GM18502 (cell line): Measurements from ENCODE around the gene SRSF5.
"Not testable (repeated sequence)": the region's sequence is repeated elsewhere in the genome, so short reads cannot be mapped to it uniquely, and the experiment has no call there.

Experiments
- ATAC-seq: cut with Tn5 transposase; IDR thresholded peaks from one replicate; pipeline ENCODE4 v1.9.1; 2021; ENCODE audit warnings: mild to moderate bottlenecking; ENCODE audit not compliant: unreplicated experiment, poor library complexity

SRSF5 gene

DNA sequence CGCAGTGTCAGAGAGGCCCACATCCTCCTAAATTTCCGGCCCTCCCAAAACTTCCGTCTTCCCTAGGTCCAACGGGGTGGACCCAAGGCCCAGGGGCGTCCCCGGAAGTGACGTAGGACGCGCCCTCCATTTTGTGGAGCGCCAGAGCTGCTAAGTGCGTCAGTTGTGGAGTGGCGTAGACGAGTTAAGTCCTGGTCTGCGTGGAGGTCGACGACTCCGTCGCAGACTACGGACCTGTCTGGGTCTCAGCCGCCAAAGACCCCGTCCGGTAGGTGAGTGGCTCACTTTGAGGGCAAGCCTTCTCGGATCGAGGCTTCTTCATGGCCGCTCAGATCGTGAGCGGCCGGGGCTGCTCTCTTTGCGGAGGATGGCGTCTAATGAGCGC, at the start of gene SRSF5:
TSS of gene SRSF5 (plus strand) at position 159 of the 385 bp plus-strand sequence. CDS start 1,015 bp downstream, outside the sequence.
- ATAC-seq = peak; percentile 82

GRCh38 chr14:69718614-69719013, 48.3 kb upstream of the SRSF5 start:
- not testable (repeated sequence) for ATAC-seq

DNA sequence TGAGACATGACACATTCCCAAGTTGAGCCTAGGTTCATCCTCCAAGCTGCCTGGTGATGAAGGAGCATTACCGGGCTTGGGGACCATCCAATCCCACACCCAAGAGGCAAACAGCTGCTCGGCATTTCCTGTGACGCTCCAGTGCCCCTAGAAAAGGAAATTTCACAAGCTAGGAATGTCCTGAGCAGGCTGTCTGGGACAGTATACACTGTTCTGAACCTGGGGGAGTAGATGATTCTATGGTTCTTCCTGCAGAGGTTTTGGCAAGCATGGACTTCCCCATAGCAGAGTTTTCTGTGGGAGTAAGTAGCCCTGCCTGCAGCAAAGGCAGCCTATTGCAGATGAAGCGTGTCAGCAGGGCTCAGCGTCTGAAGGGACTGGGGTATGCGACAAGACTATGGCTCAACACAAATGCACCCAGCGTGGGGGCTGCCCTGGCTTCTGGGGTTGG, 47.4 kb upstream of the SRSF5 start:
- ATAC-seq = no peak

DNA sequence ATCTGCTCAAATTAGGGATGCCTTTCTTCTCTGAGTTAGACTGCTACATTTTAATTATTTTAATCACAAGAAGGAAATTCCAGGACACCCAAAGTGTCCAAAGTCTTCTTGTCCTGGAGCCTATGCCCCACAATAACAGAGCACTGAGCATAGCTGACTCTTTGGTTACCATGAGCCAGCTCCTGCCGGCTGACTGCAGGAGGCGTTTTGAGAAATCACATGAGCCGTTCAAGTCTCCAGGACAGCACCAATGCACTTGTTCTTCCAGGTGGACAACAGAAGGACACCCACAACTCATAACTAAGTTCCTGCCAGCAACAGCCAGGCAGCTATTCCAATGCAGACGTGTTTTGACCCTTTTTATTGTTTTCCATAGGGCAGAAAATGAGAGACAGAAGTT, 46.0 kb upstream of the SRSF5 start:
- ATAC-seq = no peak

DNA sequence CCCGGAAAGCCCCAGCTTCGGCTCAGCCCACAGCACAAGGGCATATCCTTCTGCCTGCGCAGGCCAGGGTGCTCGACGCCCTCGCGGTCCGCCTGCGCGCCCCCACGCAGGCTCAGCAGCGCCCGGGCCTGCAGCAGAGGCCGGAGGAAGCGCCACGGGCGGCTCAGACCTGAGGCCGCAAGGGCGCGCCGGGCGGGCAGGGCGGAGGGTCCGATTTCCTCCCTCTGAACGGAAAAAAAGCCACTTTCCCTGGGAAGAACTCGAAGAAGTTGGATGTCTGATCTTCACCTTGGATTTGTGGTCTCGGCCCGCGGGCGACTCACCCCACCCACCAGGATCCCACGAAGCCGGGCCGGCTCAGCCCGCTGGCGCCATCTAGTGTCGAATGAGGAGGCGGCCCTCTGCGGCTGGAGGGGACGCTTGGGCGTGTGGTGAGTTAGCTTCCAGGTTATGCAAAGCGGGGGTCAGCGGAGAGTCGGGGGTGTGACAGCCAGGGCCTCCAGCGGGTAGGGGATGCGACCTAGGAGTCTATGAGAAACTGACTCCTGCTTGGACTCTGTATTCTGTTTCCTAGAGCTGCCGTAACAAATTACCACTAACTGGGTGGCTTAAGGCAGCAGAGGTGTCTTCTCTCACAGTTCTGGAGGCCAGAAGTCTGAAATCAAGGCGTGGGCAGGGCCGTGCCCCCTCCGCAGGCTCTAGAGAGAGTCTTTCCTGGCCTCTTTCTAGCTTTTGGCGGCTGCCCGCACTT, 40.0 kb upstream of the SRSF5 start:
- peak; percentile 86 for ATAC-seq

- ATAC-seq = no peak
Measured at GRCh38 chr14:69727860-69728259, 39.1 kb upstream of the SRSF5 start.

DNA sequence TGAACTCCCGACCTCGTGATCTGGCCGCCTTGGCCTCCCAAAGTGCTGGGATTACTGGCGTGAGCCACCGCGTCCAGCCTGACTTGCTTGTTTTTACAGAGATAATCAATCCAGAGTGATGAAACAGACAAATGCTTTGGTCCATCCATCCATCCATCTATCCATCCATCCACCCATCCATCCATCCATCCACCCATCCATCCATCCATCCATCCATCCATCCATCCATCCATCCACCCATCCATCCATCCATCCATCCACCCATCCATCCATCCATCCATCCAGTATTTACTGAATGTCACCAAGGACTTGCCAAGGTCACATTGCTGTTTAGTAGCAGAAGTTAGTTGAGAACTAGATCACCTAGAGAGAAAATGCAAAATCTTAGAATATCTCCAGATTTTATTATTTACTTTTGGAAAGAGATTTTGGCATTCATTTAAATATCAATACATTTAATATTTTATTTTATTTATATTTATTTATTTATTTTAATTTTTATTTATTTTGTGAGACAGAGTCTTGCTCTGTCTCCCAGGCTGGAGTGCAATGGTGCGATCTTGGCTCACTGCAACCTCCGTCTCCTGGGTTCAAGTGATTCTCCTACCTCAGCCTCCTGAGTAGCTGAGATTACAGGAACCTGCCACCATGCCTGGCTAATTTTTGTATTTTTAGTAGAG, 34.9 kb upstream of the SRSF5 start:
- not testable (repeated sequence) for ATAC-seq

GRCh38 chr14:69736405-69736804, 30.5 kb upstream of the SRSF5 start:
- not testable (repeated sequence) for ATAC-seq

GRCh38 chr14:69741055-69741454, 25.9 kb upstream of the SRSF5 start:
- no peak for ATAC-seq

- no peak for ATAC-seq
Measured at GRCh38 chr14:69749956-69750355, 17.0 kb upstream of the SRSF5 start.

- ATAC-seq = no peak
Measured at GRCh38 chr14:69750495-69750894, 16.4 kb upstream of the SRSF5 start.

DNA sequence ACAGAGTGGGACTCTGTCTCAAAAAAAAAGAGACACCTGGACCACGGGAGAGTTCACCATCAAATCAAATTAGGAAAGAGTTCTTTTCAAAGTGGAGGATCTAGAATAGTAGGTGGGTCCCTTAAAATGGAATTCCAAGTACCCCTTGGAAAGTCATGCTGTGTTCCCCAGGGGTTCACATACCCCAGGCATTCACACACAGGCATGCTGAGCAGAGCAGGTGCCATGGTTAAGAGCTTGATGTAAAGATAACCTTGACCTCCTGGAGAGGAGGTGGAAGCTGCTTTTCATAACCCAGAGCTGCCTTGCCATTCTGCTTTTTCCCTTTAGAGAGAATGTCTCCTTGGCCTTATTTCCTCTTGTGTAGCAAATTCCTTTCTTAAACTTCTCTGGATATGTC, 14.2 kb upstream of the SRSF5 start:
- no peak for ATAC-seq

DNA sequence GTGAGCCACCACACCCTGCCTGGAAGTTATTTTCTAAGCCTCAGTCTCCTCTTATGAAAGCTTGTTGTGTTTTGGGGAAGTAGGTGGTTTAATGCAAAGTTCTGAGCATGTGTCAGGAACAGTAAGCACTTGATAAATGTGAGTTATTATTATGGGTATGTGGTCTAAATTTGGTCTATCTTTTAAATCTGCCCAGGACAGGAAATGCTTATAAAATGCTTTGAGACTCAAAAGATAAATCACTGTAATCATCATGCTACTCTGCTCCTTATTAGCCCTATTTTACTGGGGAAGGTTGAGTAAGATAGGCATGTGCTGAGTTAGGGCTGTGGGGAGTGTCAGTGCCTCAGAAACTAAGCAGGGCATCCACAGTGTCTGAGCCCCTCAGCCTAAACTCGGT, 13.1 kb upstream of the SRSF5 start:
- no peak for ATAC-seq

DNA sequence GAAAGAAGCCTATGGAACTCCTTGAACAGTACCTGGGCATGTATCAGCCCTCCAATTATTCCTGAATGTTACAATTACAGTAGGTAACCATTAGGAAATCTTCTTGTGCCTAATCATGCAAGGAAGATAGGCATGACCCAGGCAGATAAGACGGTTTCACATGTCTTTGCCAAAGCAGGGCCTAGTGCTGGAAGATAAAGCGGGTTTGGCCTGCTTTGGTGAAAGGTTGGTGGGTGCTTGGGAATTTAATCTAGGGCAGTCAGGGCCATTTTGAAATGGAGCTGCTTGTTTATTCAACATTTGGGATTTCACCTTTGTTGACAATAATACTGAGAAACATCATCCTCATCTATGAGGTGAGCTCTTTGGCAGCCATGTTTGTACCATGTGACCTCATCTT, 12.5 kb upstream of the SRSF5 start:
- ATAC-seq = no peak

DNA sequence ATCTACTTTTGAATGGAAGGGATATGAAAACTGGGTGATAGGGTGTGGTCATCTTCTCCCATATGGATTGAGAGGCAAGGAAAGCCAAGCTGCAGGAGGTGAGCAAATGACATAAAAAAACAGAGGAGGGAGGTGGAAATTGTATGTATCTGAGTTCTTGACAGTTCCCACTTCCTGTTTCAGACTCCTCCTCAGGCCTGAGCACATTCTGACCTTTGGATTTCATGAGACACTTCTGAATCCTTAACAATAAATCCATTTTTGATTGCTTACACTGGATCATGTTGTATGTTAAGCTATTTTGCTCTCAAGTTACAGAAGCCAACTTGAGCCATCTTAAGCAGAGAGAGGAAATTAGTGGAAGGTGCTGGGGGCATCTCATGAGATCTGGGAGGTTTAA, 11.6 kb upstream of the SRSF5 start:
- ATAC-seq = no peak

DNA sequence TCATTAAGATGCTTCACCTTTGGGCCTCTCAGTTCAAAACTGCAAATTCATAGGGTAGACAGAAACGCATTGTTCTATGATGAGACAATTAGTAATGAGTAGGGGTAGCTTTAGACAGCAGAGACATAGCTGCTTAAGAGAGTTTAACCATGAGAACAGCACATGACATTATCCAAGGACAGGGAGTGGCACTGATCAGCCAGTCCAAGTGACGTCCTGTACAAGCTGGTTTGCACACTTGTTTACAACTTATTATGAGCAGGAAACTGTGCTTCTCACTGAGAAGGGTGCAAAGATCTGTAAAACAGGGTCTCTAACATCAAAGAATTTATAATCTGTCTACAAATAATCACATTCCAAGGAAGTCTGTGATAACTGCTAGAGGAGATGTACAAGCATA, 11.2 kb upstream of the SRSF5 start:
- ATAC-seq = no peak

DNA sequence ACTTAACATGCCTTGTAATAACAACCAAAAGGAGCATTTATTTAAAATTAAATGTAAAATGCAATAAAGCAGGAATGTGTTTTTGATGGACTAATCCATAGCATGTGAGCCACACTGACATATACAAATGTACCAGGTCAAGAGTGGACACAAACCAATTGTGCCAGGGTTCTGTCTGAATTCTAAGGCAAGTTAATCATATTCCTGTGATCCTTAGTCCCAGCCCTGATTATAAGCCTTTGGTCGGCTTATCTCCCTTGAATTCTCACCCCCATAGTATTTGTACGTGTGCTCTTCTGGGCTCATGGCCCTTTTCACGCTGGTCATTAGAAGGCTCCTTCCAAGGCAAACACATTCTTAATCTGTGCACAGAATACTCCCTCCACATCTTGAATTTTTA, 10.6 kb upstream of the SRSF5 start:
- no peak for ATAC-seq

DNA sequence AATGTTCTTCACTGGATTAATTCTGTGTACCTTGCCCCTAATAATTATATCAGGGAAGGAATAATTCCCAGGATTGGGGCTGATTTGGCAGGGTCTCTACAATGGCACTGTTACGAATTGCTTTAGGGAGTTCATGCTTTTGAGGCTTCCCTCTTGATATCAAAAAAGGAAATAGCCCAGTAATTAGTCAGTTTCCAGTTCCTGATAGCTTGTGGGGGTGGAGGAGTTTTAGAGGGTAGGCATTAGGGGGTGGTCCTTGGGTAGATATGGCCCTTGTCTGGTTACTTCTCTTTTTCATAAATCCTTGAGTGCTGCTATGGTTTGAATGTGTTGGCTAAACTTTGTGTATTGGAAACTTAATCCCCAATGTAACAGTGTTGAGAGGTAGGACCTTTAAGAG, 6.1 kb upstream of the SRSF5 start:
- no peak for ATAC-seq

- no peak for ATAC-seq
Measured at GRCh38 chr14:69763761-69764510, 3.0 kb upstream of the SRSF5 start.

GRCh38 chr14:69767369-69767999, 542 bp downstream of the SRSF5 start:
- peak; percentile 71 for ATAC-seq

GRCh38 chr14:69768873-69769272, 1.9 kb downstream of the SRSF5 start:
- no peak for ATAC-seq
